ENCODE results near the gene KITLG.

DNA sequence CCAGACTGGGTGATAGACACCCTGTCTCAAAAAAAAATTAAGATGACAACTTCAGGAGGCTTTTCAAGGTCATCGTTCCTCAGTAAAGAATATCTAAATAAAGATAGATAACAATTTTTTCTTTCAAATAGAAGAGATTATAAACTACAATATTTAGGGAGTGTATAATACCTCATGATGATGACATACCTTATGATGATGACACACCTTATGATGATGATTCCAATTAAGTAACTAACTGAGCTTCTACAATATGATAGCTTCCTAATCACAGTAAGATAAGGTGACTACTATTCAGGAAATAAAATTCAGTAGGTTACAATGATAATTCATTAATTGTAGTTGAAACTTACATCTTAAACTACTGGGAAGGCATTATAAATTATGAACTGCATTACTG is 40.4 kb downstream of the KITLG start:
- TF ChIP-seq, protein P1, sequence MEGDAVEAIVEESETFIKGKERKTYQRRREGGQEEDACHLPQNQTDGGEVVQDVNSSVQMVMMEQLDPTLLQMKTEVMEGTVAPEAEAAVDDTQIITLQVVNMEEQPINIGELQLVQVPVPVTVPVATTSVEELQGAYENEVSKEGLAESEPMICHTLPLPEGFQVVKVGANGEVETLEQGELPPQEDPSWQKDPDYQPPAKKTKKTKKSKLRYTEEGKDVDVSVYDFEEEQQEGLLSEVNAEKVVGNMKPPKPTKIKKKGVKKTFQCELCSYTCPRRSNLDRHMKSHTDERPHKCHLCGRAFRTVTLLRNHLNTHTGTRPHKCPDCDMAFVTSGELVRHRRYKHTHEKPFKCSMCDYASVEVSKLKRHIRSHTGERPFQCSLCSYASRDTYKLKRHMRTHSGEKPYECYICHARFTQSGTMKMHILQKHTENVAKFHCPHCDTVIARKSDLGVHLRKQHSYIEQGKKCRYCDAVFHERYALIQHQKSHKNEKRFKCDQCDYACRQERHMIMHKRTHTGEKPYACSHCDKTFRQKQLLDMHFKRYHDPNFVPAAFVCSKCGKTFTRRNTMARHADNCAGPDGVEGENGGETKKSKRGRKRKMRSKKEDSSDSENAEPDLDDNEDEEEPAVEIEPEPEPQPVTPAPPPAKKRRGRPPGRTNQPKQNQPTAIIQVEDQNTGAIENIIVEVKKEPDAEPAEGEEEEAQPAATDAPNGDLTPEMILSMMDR (IDR thresholded peaks at IDR 0.05) = no peak
- TF ChIP-seq SIN3A (IDR thresholded peaks at IDR 0.05; ENCODE audit: borderline replicate concordance, insufficient read depth, low read depth, low read length) = no peak
- TF ChIP-seq REST (IDR thresholded peaks at IDR 0.05; ENCODE audit: insufficient read depth in 1 of 2, low read depth in 2 of 2, low read length in 1 of 2) = no peak
- no peak for TF ChIP-seq POLR2AphosphoS5 (IDR thresholded peaks at IDR 0.05; ENCODE audit: low read depth, low read length)
